Stimulated activated CD4-positive, alpha-beta T cell treated with anti-CD3 and anti-CD28 coated beads, TNF-alpha, amount 100 ng/mL, for 48 hours (primary cell): Measurements from ENCODE around the gene TPST2.

Experiments
- DNase-seq, 3 donors: peaks; one replicate each; pipeline ENCODE4 v3.0.0-alpha.2; 2020; ENCODE audit warnings: low read depth in 3 of 3

The TPST2 gene

DNA sequence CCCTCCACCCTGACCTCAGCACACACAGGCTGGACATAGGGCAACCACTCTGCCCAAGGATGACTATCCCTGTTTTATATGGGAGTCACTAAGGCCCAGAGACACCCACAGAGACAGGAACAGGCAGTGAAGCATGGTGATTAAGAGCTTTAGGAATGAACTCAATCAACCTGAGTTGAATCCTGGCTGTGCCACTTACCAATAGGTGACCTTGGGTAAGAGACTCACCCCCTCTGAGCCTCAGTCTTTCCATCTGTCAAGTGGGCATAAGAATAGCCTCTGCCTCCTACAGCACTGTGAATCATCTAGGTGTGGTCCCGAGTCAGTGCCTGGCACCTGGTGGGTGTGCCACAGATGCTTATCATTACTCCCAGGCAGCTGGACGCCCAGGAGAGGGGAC is 21.1 kb upstream of the TPST2 start:
- no peak for DNase-seq

DNA sequence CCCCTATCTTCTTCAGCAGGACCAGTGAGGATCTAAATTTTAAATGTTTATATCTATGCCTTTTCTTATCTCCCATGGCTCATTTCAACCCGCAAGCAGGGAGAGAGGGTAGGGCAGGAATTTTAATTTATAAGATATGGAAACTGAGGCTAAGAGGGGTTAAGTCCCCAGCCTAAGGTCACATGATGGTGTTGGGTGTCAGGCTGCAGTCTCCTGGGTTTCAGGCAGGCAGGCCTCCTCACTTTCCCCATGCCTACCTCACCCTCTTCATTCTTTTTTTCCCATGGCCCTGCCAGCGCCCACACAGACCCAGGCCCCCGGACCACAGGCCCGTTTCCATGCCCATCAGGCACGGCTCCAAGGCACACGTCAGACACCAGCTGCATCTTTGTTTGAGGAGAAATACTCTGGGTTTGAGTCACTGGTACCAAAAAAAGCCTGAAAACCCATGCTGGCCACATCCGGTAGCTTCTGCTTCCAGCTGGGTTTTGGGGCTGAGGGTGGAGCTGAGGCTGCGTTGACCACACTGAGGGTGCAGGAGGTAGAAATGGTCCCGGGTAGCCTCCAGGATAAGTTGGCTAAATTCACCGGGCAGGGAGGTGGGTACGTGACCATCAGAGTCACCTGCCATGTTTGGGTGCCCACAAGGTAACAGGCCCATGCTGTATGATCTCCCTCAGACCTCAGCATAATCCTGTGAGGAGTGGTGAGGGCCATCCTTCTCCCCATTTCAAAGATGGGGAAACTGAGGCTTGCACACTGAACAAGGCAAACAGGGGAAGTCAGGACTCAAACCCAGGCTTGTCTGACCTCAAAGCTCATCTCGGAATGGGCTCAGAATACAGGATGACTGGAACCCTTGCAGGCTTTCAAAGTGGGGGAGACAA is 20.4 kb upstream of the TPST2 start:
- peak in 1 of 3 donors; percentile 45 for DNase-seq

GRCh38 chr22:26609287-26609686 is 19.4 kb upstream of the TPST2 start:
- DNase-seq, result no peak

- no peak for DNase-seq
Observed at GRCh38 chr22:26608129-26608528, 18.2 kb upstream of the TPST2 start.

DNA sequence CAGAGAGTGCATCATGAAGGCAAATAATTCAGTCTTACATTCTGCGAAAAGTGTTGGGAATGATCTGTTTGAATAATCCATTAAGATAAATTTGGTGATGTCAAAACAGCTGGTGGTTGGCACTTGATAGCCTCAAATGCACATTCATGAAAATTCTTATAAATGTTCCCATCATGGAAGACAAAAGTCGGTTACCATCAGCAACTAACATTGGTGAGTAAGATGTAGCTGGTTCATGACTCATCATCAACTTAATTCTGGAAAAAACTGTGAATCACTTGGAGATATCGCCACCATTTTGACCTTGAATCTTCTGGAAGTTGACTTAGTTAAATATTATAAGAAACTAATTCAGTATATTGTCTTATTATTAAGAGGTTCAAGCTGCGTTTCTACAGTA is 16.7 kb upstream of the TPST2 start:
- DNase-seq, result no peak

GRCh38 chr22:26604368-26604767 is 14.4 kb upstream of the TPST2 start:
- DNase-seq, result no peak

GRCh38 chr22:26602127-26602526 is 12.2 kb upstream of the TPST2 start:
- no peak for DNase-seq

DNA sequence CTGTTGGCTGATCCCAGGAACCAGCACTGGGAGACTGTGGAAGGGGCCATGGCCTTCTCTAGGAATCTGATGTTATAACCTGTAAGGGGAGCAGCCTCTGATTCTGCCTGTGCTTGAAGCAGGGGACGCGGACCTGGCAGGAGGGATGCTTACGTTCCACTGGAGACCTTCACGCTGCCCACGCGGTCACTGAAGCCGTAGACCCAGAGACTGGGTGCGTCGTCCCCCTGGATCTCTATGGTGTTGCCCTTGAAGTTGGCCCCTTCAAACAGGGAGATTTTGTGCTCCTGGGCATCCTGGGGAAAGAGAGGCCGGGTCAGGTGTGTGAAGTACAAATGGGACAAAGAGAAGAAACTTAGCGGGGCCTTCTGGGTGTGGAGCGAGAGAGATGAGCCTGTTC is 11.8 kb upstream of the TPST2 start:
- no peak for DNase-seq

DNA sequence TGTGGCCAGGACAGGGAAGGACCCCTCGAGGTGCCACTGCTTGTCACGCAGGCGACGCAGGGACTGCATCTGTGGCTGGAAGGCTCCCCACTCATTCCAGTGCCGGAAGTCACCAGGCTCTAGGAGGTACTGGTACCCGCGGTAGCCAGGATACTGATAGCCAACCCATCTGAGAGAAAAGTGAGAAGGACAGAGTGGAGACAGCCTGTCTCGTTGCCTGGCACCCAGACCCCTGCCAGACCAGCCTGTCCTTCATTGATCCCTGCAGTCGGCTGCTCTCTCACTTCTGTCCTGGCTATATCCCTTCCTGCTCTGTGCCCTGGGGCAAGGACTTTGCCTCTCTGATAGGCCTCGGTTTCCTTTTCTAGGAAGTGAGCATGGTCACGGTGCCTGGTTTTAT is 9.6 kb upstream of the TPST2 start:
- no peak for DNase-seq

GRCh38 chr22:26597480-26597879 is 7.5 kb upstream of the TPST2 start:
- DNase-seq, result no peak

GRCh38 chr22:26597026-26597425 is 7.1 kb upstream of the TPST2 start:
- DNase-seq, result no peak

DNA sequence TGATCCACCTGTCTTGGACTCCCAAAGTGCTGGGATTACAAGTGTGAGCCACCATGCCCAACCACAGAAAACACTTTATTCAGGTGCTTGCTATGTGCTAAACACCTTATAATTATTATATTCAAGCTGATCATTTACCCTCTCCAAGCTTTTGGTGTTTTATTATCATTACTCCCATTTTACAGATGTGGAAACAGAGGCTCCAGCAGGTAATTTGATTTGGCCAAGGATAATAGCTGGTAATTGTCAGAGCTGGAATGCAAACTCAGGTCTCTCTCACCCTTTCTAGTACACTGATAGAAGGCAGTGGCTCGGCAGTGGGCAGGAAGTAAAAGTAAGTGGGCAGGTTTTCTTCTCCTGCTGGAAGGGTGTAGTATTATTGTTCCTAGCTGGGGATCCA is 3.8 kb upstream of the TPST2 start:
- no peak for DNase-seq

GRCh38 chr22:26592421-26592891 is 2.5 kb upstream of the TPST2 start:
- DNase-seq, result no peak

GRCh38 chr22:26589367-26589844 is 526 bp downstream of the TPST2 start:
- no peak for DNase-seq

GRCh38 chr22:26588729-26589366 is 1.1 kb downstream of the TPST2 start:
- no peak for DNase-seq

DNA sequence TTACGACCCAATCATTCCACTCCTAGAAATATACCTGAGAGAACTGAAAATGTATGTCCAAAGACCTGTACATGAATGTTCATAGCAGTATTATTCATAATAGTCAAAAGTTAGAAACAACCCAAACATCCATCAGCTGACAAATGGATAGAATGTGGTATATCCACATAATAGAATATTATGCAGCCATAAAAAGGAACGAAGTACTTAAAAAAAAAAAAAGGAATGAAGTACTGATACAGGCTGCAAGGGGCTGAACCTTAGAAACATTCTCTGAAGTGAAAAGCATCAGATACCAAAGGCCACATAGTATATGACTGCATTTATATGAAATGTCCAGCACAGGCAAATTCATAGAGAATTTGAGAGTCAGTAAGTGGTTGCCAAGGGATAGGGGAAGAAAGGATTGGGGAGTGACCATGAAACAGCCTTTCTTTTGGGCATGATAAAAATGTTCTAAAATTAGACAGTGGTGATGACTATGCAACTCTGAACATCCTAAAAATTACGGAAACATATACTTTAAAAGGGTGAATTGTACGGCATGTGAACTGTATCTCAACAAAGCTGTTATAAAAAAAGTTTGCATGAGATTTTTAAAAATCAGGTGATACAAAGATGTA is 1.8 kb downstream of the TPST2 start:
- no peak for DNase-seq

GRCh38 chr22:26586556-26587325 is 3.2 kb downstream of the TPST2 start:
- no peak for DNase-seq

GRCh38 chr22:26585104-26585790 is 4.7 kb downstream of the TPST2 start:
- no peak for DNase-seq

GRCh38 chr22:26584010-26584409 is 5.9 kb downstream of the TPST2 start:
- no peak for DNase-seq

DNA sequence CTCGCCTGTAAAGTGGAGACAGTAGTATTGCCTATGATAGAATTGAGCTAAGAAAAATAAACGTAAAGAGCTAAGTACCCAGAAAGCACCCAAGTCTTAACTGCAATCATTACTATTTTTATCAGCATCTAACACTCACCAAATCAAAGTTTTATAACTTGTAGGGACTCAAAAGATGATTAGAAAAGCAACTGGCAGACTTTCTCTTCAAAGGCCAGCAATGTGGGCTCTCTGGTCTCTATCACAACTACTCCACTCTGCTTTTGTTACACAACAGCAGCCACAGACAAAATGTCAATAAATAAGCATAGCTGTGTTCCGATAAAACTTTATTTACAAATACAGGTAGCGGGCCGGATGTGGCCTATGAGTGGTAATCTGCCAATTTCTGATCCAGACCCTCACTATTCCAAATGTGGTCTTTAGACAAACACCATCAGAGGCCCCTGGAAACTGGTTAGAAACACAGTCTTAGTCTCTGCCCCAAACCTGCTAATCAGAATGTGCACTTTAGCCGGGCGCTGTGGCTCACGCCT is 8.2 kb downstream of the TPST2 start:
- no peak for DNase-seq

- DNase-seq, result no peak
Observed at GRCh38 chr22:26581026-26581425, 8.9 kb downstream of the TPST2 start.
